Measurements from ENCODE around the gene DNAH5.

Gene DNAH5

GRCh38 chr5:13749766-13750165 is 194.7 kb downstream of the DNAH5 start:
- H3K9me3 ChIP-seq, result no peaks in the 10 kb centered on the region
- H3K4me1 ChIP-seq (ENCODE audit: control insufficient read depth in 1 of 2, insufficient read depth in 1 of 2, low read depth in 1 of 2, low read length in 1 of 2), result no peaks in the 10 kb centered on the region
- H3K36me3 ChIP-seq, result no peaks in the 10 kb centered on the region
- H3K4me3 ChIP-seq (ENCODE audit: low read depth in 1 of 2, low read length in 1 of 2), result no peak overlapping the region
- H3K27ac ChIP-seq, result no peak overlapping the region
- no peaks in the 10 kb centered on the region for H3K27me3 ChIP-seq
- TF ChIP-seq, protein P1, sequence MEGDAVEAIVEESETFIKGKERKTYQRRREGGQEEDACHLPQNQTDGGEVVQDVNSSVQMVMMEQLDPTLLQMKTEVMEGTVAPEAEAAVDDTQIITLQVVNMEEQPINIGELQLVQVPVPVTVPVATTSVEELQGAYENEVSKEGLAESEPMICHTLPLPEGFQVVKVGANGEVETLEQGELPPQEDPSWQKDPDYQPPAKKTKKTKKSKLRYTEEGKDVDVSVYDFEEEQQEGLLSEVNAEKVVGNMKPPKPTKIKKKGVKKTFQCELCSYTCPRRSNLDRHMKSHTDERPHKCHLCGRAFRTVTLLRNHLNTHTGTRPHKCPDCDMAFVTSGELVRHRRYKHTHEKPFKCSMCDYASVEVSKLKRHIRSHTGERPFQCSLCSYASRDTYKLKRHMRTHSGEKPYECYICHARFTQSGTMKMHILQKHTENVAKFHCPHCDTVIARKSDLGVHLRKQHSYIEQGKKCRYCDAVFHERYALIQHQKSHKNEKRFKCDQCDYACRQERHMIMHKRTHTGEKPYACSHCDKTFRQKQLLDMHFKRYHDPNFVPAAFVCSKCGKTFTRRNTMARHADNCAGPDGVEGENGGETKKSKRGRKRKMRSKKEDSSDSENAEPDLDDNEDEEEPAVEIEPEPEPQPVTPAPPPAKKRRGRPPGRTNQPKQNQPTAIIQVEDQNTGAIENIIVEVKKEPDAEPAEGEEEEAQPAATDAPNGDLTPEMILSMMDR (IDR thresholded peaks at IDR 0.05), result no peak

DNA sequence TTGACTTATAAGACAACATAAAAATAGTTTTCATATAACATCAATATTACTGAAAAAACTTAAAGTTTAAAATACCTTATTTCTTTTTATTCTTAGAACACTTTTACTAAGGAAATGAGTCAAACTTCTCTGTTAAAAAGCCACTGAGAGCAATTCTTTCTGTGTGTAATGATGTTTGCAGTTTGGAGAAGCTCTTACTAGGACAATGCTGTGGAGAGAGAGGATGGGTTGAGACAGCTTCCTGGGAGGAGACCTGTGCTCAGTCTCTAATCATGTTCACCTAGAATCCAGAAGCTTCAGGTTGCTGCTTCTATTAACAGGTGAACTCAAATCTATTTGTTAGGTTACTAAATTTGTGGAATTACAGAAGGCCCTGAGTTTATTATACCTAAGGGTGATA is 198.5 kb downstream of the DNAH5 start:
- Histone ChIP-seq H3K4me3 (ENCODE audit: low read depth in 1 of 2, low read length in 1 of 2) (no peak overlapping the region), H3K9me3 (no peaks in the 10 kb centered on the region), H3K27ac (no peak overlapping the region), H3K27me3 (no peaks in the 10 kb centered on the region), H3K4me1 (ENCODE audit: control insufficient read depth in 1 of 2, insufficient read depth in 1 of 2, low read depth in 1 of 2, low read length in 1 of 2) (no peaks in the 10 kb centered on the region), H3K36me3 (no peaks in the 10 kb centered on the region)
- TF ChIP-seq, protein P1 (IDR thresholded peaks at IDR 0.05), result no peak

- Histone ChIP-seq H3K27me3 (no peaks in the 10 kb centered on the region), H3K36me3 (no peaks in the 10 kb centered on the region), H3K4me1 (ENCODE audit: control insufficient read depth in 1 of 2, insufficient read depth in 1 of 2, low read depth in 1 of 2, low read length in 1 of 2) (no peaks in the 10 kb centered on the region), H3K9me3 (no peaks in the 10 kb centered on the region), H3K27ac (no peak overlapping the region), H3K4me3 (ENCODE audit: low read depth in 1 of 2, low read length in 1 of 2) (no peak overlapping the region)
- TF ChIP-seq, protein P1 (IDR thresholded peaks at IDR 0.05), result no peak
These were observed 199.0 kb downstream of the DNAH5 start for GRCh38 chr5:13745508-13745907.

DNA sequence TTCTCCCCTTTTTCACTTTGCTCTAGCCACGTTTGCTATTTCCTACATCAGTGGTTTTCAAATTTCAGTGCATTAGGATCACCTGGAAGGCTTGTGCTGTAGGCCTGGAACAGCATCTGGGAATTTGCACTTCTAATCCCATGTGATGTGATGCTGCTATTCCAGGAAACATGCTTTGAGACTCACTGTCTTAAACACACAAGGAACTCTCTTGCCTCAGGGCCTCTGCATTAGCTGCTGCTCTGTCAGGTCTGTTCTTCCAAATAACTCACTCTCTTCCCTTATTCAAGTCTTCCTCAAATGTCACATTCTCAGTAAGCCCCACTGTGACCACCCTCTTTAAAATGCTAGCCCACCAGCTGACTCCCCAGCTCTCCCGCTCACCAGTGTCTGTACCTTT is 204.0 kb downstream of the DNAH5 start:
- H3K27me3 ChIP-seq, result no peaks in the 10 kb centered on the region
- H3K9me3 ChIP-seq, result no peaks in the 10 kb centered on the region
- no peak overlapping the region for H3K4me3 ChIP-seq (ENCODE audit: low read depth in 1 of 2, low read length in 1 of 2)
- TF ChIP-seq, protein P1 (IDR thresholded peaks at IDR 0.05), result no peak
- no peaks in the 10 kb centered on the region for H3K4me1 ChIP-seq (ENCODE audit: control insufficient read depth in 1 of 2, insufficient read depth in 1 of 2, low read depth in 1 of 2, low read length in 1 of 2)
- H3K36me3 ChIP-seq, result no peaks in the 10 kb centered on the region
- no peak overlapping the region for H3K27ac ChIP-seq

- Histone ChIP-seq H3K4me1 (ENCODE audit: control insufficient read depth in 1 of 2, insufficient read depth in 1 of 2, low read depth in 1 of 2, low read length in 1 of 2) (no peaks in the 10 kb centered on the region), H3K36me3 (no peaks in the 10 kb centered on the region), H3K4me3 (ENCODE audit: low read depth in 1 of 2, low read length in 1 of 2) (no peak overlapping the region), H3K27me3 (no peaks in the 10 kb centered on the region), H3K9me3 (no peaks in the 10 kb centered on the region), H3K27ac (no peak overlapping the region)
- TF ChIP-seq, protein P1 (IDR thresholded peaks at IDR 0.05), result no peak
These were observed 205.0 kb downstream of the DNAH5 start for GRCh38 chr5:13739479-13739878.

DNA sequence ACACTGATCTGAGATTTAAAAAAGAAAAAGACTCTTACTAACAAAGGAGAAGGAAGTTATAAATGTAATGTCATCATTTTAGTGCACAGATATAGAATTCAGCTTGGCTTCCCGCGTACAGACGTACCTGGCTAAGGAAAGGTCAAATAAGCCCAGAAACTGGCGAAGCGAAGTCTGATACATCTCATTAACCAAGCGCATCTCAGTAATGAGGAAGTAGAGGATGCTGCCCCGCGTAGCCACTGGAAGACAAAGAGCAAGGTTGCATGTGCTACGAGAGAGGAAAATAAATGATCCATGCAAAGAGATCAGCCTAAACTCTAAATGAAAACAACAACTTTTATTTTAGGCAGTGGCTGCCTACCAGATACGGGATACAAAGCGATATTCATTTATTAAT is 208.8 kb downstream of the DNAH5 start:
- H3K27me3 ChIP-seq, result no peaks in the 10 kb centered on the region
- TF ChIP-seq, protein P1 (IDR thresholded peaks at IDR 0.05), result no peak
- no peaks in the 10 kb centered on the region for H3K4me1 ChIP-seq (ENCODE audit: control insufficient read depth in 1 of 2, insufficient read depth in 1 of 2, low read depth in 1 of 2, low read length in 1 of 2)
- no peak overlapping the region for H3K4me3 ChIP-seq (ENCODE audit: low read depth in 1 of 2, low read length in 1 of 2)
- no peaks in the 10 kb centered on the region for H3K9me3 ChIP-seq
- H3K36me3 ChIP-seq, result no peaks in the 10 kb centered on the region
- H3K27ac ChIP-seq, result no peak overlapping the region
